Cardiac muscle cell (in vitro differentiated cells and primary cell): Measurements from ENCODE around the gene VAPB. TPM values are rescaled to one million over a fixed set of nuclear protein-coding genes. Genes with fewer than 3 reads are reported as not detected.

Experiments used
- DNase-seq, 2 donors: peaks; one replicate each; pipeline versions ENCODE4 v3.0.0 to v3.0.0-alpha.2; 2010 to 2017; ENCODE audit warnings: low read depth in 1 of 2, low spot score in 1 of 2
- H3K27ac ChIP-seq: fragments of 200-600 bp; sonication (generic); 2 replicates; pipeline ENCODE4 v1.5.1; 2016
- H3K27me3 ChIP-seq: fragments of 200-600 bp; sonication (generic); 2 replicates; pipeline ENCODE4 v1.6.0; 2016; ENCODE audit warnings: control low read depth
- H3K36me3 ChIP-seq: fragments of 200-600 bp; sonication (generic); 2 replicates; pipeline ENCODE4 v1.5.1; 2016; ENCODE audit warnings: control low read depth
- H3K4me1 ChIP-seq: fragments of 200-600 bp; sonication (generic); 2 replicates; pipeline ENCODE4 v1.8.1; 2017; ENCODE audit warnings: low read depth, mild to moderate bottlenecking, mixed run types
- H3K4me3 ChIP-seq: fragments of 200-600 bp; sonication (generic); 2 replicates; pipeline ENCODE4 v1.5.1; 2016; ENCODE audit warnings: mild to moderate bottlenecking
- H3K9me3 ChIP-seq: fragments of 200-600 bp; sonication (generic); 2 replicates; pipeline ENCODE4 v1.5.1; 2017; ENCODE audit warnings: low read depth, mild to moderate bottlenecking, control low read depth
- polyA plus RNA-seq: library from polyadenylated mRNA; unstranded; fragments of >200 nt; fragmentation: Nextera tagmentation; extraction: Ambion mirVana; gene quantifications from 2 replicates; pipeline ENCODE4 v1.2.1, GENCODE V29; 2016
- total RNA-seq: library from RNA; depleted of rRNA; stranded (reverse); fragments of >200 nt; gene quantifications from 2 replicates; pipeline ENCODE4 v1.2.3, GENCODE V29; 2016
- TF ChIP-seq, protein P1 (sequence below): IDR thresholded peaks from 2 replicates; pipeline ENCODE4 v1.5.1; 2012; ENCODE audit warnings: low read depth, mild to moderate bottlenecking, low read length

The VAPB gene
- total and polyA plus RNA-seq, 2 experiments from 2014 or later: 9.7 to 55.1 TPM

GRCh38 chr20:58466095-58466708 is 77.2 kb downstream of the VAPB start:
- Histone ChIP-seq H3K4me1 (peaks cover 5% of the 10 kb centered on the region), H3K36me3 (no peaks in the 10 kb centered on the region), H3K27me3 (no peaks in the 10 kb centered on the region), H3K27ac (no peak overlapping the region), H3K4me3 (no peak overlapping the region), H3K9me3 (no peaks in the 10 kb centered on the region)
- TF ChIP-seq, protein P1, sequence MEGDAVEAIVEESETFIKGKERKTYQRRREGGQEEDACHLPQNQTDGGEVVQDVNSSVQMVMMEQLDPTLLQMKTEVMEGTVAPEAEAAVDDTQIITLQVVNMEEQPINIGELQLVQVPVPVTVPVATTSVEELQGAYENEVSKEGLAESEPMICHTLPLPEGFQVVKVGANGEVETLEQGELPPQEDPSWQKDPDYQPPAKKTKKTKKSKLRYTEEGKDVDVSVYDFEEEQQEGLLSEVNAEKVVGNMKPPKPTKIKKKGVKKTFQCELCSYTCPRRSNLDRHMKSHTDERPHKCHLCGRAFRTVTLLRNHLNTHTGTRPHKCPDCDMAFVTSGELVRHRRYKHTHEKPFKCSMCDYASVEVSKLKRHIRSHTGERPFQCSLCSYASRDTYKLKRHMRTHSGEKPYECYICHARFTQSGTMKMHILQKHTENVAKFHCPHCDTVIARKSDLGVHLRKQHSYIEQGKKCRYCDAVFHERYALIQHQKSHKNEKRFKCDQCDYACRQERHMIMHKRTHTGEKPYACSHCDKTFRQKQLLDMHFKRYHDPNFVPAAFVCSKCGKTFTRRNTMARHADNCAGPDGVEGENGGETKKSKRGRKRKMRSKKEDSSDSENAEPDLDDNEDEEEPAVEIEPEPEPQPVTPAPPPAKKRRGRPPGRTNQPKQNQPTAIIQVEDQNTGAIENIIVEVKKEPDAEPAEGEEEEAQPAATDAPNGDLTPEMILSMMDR: no peak
- no peak for DNase-seq

GRCh38 chr20:58466729-58467571 is 77.9 kb downstream of the VAPB start:
- no peaks in the 10 kb centered on the region for H3K36me3 ChIP-seq
- H3K4me1 ChIP-seq: peaks cover 5% of the 10 kb centered on the region
- TF ChIP-seq, protein P1: no peak
- no peak overlapping the region for H3K4me3 ChIP-seq
- DNase-seq: no peak
- H3K27me3 ChIP-seq: no peaks in the 10 kb centered on the region
- no peak overlapping the region for H3K27ac ChIP-seq
- H3K9me3 ChIP-seq: no peaks in the 10 kb centered on the region

DNA sequence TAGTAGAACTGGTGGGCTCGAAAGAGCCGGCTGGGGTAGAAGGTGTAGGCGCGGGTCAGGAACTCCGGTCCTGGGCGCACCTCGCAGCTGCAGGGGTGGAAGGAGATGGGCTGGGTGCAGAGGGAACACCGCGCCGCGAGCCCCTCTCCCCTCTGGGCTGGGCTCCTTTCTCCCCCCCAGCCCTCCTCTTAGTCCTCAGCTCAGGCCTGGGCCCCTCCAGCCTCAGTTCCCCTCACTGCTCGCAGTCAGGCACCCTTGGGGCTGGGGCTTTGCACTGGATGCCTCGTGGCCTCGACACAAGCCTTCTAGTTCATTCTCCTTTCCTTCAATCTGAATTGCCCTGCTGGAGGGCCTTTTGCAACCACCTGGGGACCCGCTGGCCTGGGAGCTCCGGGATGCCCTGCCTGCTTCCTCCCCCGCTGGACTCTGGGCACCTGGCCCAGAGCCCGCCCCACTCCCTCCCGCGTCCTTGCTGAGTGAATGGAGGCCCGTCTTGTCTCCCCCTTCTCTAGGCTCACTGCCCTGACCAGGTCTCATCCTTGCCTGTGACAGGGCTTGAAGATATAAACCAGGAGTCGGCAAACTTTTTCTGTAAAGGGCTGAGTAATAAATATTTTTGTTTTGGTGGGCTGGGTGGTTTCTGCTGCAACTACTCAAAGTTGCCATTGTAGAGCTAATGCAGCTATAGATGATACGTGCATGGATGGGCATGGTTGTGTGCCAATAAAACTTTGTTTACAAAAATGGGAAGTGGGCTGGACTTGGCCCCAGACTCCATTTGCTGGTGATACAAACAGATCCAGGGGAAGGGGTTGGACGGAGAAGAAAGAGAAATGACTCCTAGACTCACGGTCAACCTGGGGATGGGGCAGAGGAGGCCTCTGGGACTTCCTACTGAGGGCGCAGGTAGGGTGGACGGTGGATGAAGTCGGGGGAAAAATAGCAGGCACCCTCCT is 78.8 kb downstream of the VAPB start:
- no peak overlapping the region for H3K4me3 ChIP-seq
- peaks cover 5% of the 10 kb centered on the region for H3K4me1 ChIP-seq
- no peak overlapping the region for H3K27ac ChIP-seq
- TF ChIP-seq, protein P1: no peak
- H3K36me3 ChIP-seq: no peaks in the 10 kb centered on the region
- no peak for DNase-seq
- no peaks in the 10 kb centered on the region for H3K27me3 ChIP-seq
- H3K9me3 ChIP-seq: no peaks in the 10 kb centered on the region

GRCh38 chr20:58469616-58470015 is 80.6 kb downstream of the VAPB start:
- Histone ChIP-seq H3K36me3 (no peaks in the 10 kb centered on the region), H3K9me3 (no peaks in the 10 kb centered on the region), H3K4me1 (no peaks in the 10 kb centered on the region), H3K27ac (no peak overlapping the region), H3K27me3 (no peaks in the 10 kb centered on the region), H3K4me3 (no peak overlapping the region)
- no peak for DNase-seq
- TF ChIP-seq, protein P1: no peak
